GM06990 (cell line): ENCODE results near the gene ADGRG3.

Source experiments
- DNase-seq: peaks from one replicate; pipeline ENCODE4 v3.0.0-alpha.2; 2011; ENCODE audit not compliant: insufficient read length; ENCODE audit errors: extremely low read depth
- H3K27me3 ChIP-seq: replicated peaks from 2 replicates; pipeline ENCODE4 v1.6.0; 2011; ENCODE audit warnings: low read length; ENCODE audit not compliant: control insufficient read depth, insufficient read depth
- H3K36me3 ChIP-seq: 2 replicates; pipeline ENCODE4 v1.5.1; 2011; ENCODE audit warnings: low read length; ENCODE audit not compliant: control insufficient read depth, insufficient read depth
- H3K4me3 ChIP-seq: replicated peaks from 2 replicates; pipeline ENCODE4 v1.5.1; 2011; ENCODE audit warnings: low read depth, mild to moderate bottlenecking, control low read depth, low read length
- CTCF ChIP-seq: IDR thresholded peaks from 2 replicates; pipeline ENCODE4 v1.5.1; 2011; ENCODE audit warnings: low read length, control low read depth, mild to moderate bottlenecking, inconsistent platforms; ENCODE audit not compliant: insufficient read depth, poor library complexity, severe bottlenecking

ADGRG3 gene

GRCh38 chr16:57627184-57627871, 40.8 kb upstream of the ADGRG3 start:
- Histone ChIP-seq H3K4me3 (no peak overlapping the region), H3K36me3 (no peaks in the 10 kb centered on the region), H3K27me3 (peaks cover 2% of the 10 kb centered on the region; the same call in 1 of the 2 replicates)
- no peak for TF ChIP-seq CTCF
- no peak for DNase-seq

- peaks cover 2% of the 10 kb centered on the region; the same call in 1 of the 2 replicates for H3K27me3 ChIP-seq
- H3K4me3 ChIP-seq = no peak within 1 kb of the TSS
- H3K36me3 ChIP-seq = no peaks in the 10 kb centered on the region
- DNase-seq = no peak
- TF ChIP-seq CTCF = no peak
Observed at GRCh38 chr16:57628008-57628781, 39.9 kb upstream of the ADGRG3 start, which contains the start of gene ADGRG1. Gene ADGRG1 (plus strand): TSS chr16:57628630. CDS start chr16:57650288, 21,658 bp downstream.

- Histone ChIP-seq H3K36me3 (no peaks in the 10 kb centered on the region), H3K4me3 (no peak overlapping the region), H3K27me3 (peaks cover 2% of the 10 kb centered on the region; the same call in 1 of the 2 replicates)
- no peak for DNase-seq
- no peak for TF ChIP-seq CTCF
Observed at GRCh38 chr16:57628783-57629293, 39.3 kb upstream of the ADGRG3 start.

GRCh38 chr16:57629516-57630406, 38.3 kb upstream of the ADGRG3 start:
- TF ChIP-seq CTCF = no peak
- no peak overlapping the region for H3K4me3 ChIP-seq
- H3K27me3 ChIP-seq = peaks cover 3% of the 10 kb centered on the region
- no peak for DNase-seq
- no peaks in the 10 kb centered on the region for H3K36me3 ChIP-seq

GRCh38 chr16:57630407-57630797, 37.7 kb upstream of the ADGRG3 start:
- no peak overlapping the region for H3K4me3 ChIP-seq
- H3K27me3 ChIP-seq = peaks cover 3% of the 10 kb centered on the region

More at GRCh38 chr16:57630407-57630797, 37.7 kb upstream of the ADGRG3 start:
- no peaks in the 10 kb centered on the region for H3K36me3 ChIP-seq
- no peak for TF ChIP-seq CTCF
- no peak for DNase-seq
